ENCODE results near the gene GLRA2.

DNA sequence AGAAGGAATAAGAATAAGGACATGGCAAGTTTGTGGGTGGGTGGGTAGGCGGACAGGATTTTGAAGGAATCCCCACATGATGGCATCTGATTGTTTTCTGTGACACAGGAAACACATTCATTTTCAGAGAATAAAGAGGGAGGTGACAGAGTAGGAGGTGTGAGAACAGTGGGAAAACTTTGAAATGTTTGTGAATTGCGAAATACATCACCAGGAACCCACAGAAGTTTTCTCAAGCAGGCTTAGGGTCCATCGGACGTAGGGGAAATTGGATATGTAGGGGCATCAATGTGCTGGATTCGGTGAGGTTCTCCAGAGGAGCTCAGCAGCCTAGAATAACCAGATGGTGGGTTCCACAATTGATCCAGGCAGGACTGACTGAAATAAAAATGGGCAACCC lies 171.6 kb downstream of the GLRA2 start:
- TF ChIP-seq, protein P1, sequence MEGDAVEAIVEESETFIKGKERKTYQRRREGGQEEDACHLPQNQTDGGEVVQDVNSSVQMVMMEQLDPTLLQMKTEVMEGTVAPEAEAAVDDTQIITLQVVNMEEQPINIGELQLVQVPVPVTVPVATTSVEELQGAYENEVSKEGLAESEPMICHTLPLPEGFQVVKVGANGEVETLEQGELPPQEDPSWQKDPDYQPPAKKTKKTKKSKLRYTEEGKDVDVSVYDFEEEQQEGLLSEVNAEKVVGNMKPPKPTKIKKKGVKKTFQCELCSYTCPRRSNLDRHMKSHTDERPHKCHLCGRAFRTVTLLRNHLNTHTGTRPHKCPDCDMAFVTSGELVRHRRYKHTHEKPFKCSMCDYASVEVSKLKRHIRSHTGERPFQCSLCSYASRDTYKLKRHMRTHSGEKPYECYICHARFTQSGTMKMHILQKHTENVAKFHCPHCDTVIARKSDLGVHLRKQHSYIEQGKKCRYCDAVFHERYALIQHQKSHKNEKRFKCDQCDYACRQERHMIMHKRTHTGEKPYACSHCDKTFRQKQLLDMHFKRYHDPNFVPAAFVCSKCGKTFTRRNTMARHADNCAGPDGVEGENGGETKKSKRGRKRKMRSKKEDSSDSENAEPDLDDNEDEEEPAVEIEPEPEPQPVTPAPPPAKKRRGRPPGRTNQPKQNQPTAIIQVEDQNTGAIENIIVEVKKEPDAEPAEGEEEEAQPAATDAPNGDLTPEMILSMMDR (IDR thresholded peaks at IDR 0.05 in 4 of 5, conservative IDR thresholded peaks at IDR 0.05 in 1 of 5): no peak
- no peak for TF ChIP-seq POLR2A (IDR thresholded peaks at IDR 0.05)

All from gastrocnemius medialis (tissue), 4 donors.